ENCODE measurements around the gene FDCSP. TPM values are rescaled to one million over a fixed set of nuclear protein-coding genes. Genes with fewer than 3 reads are reported as not detected.
"Not testable (repeated sequence)": the region's sequence is repeated elsewhere in the genome, so short reads cannot be mapped to it uniquely, and the experiment has no call there.

FDCSP gene
- total and polyA plus RNA-seq, 4 donors = 0.87 to 6.0 TPM; not detected in 2

- Histone ChIP-seq H3K9me3 (ENCODE audit: control insufficient read depth in 4 of 4, insufficient read depth in 3 of 4, low read length in 3 of 4) (no peaks in the 10 kb centered on the region), H3K36me3 (ENCODE audit: control insufficient read depth in 4 of 4, insufficient read depth in 4 of 4, low read length in 4 of 4) (no peaks in the 10 kb centered on the region), H3K4me3 (no peak overlapping the region), H3K4me1 (ENCODE audit: control insufficient read depth in 5 of 5, insufficient read depth in 5 of 5, low read length in 5 of 5) (peaks cover 0 to 29% (median 0%) of the 10 kb centered on the region in 5 donors), H3K9ac (ENCODE audit: insufficient read depth in 1 of 2, low read length in 2 of 2) (no peak overlapping the region), H3K27me3 (ENCODE audit: control insufficient read depth in 3 of 3, insufficient read depth in 3 of 3, low read length in 2 of 3) (no peaks in the 10 kb centered on the region), H3K27ac (ENCODE audit: low read depth in 1 of 2, low read length in 1 of 2) (no peak overlapping the region)
- 51 to 92% methylated on average over 1 of the region's 1 CpG for WGBS, 2 donors
- no peak for TF ChIP-seq CTCF (IDR thresholded peaks at IDR 0.05; ENCODE audit: control extremely low read depth, extremely low read depth)
- ATAC-seq (ENCODE audit: insufficient read depth, low FRiP score) (no peak), DNase-seq (no peak)
Measured at GRCh38 chr4:70236125-70236524, 10.2 kb downstream of the FDCSP start.

GRCh38 chr4:70239131-70239883 is 13.4 kb downstream of the FDCSP start:
- 38 to 44% methylated on average over 3 of the region's 3 CpGs for WGBS, 2 donors
- TF ChIP-seq CTCF (IDR thresholded peaks at IDR 0.05; ENCODE audit: control extremely low read depth, extremely low read depth) = no peak
- DNase-seq (peak; percentile 12 to 75 (median 65)), ATAC-seq (ENCODE audit: insufficient read depth, low FRiP score) (no peak)
- no peaks in the 10 kb centered on the region for H3K27me3 ChIP-seq (ENCODE audit: control insufficient read depth in 3 of 3, insufficient read depth in 3 of 3, low read length in 2 of 3)
- H3K36me3 ChIP-seq (ENCODE audit: control insufficient read depth in 4 of 4, insufficient read depth in 4 of 4, low read length in 4 of 4) = no peaks in the 10 kb centered on the region
- H3K4me3 ChIP-seq = no peak overlapping the region
- no peaks in the 10 kb centered on the region for H3K9me3 ChIP-seq (ENCODE audit: control insufficient read depth in 4 of 4, insufficient read depth in 3 of 4, low read length in 3 of 4)
- no peak overlapping the region for H3K27ac ChIP-seq (ENCODE audit: low read depth in 1 of 2, low read length in 1 of 2)
- H3K9ac ChIP-seq (ENCODE audit: insufficient read depth in 1 of 2, low read length in 2 of 2) = no peak overlapping the region
- peaks cover 0 to 32% (median 0%) of the 10 kb centered on the region in 5 donors for H3K4me1 ChIP-seq (ENCODE audit: control insufficient read depth in 5 of 5, insufficient read depth in 5 of 5, low read length in 5 of 5)

- H3K27me3 ChIP-seq (ENCODE audit: control insufficient read depth in 3 of 3, insufficient read depth in 3 of 3, low read length in 2 of 3) = no peaks in the 10 kb centered on the region
- H3K4me1 ChIP-seq (ENCODE audit: control insufficient read depth in 5 of 5, insufficient read depth in 5 of 5, low read length in 5 of 5) = peaks cover 0 to 32% (median 0%) of the 10 kb centered on the region in 5 donors
- ATAC-seq (ENCODE audit: insufficient read depth, low FRiP score) (no peak), DNase-seq (peak; percentile 91 to 99 (median 99))
- no peak overlapping the region for H3K4me3 ChIP-seq
- TF ChIP-seq CTCF (IDR thresholded peaks at IDR 0.05; ENCODE audit: control extremely low read depth, extremely low read depth) = no peak
- no peaks in the 10 kb centered on the region for H3K9me3 ChIP-seq (ENCODE audit: control insufficient read depth in 4 of 4, insufficient read depth in 3 of 4, low read length in 3 of 4)
- H3K36me3 ChIP-seq (ENCODE audit: control insufficient read depth in 4 of 4, insufficient read depth in 4 of 4, low read length in 4 of 4) = no peaks in the 10 kb centered on the region
- H3K27ac ChIP-seq (ENCODE audit: low read depth in 1 of 2, low read length in 1 of 2) = no peak overlapping the region
- no peak overlapping the region for H3K9ac ChIP-seq (ENCODE audit: insufficient read depth in 1 of 2, low read length in 2 of 2)
- WGBS, 2 donors = 54 to 69% methylated on average over 5 of the region's 5 CpGs
Measured at GRCh38 chr4:70239884-70240591, 14.1 kb downstream of the FDCSP start.

- H3K36me3 ChIP-seq (ENCODE audit: control insufficient read depth in 4 of 4, insufficient read depth in 4 of 4, low read length in 4 of 4); H3K27me3 ChIP-seq (ENCODE audit: control insufficient read depth in 3 of 3, insufficient read depth in 3 of 3, low read length in 2 of 3); H3K9ac ChIP-seq (ENCODE audit: insufficient read depth in 1 of 2, low read length in 2 of 2); H3K4me3 ChIP-seq; ATAC-seq (ENCODE audit: insufficient read depth, low FRiP score); H3K27ac ChIP-seq (ENCODE audit: low read depth in 1 of 2, low read length in 1 of 2); H3K9me3 ChIP-seq (ENCODE audit: control insufficient read depth in 4 of 4, insufficient read depth in 3 of 4, low read length in 3 of 4); DNase-seq: not testable (repeated sequence)
- WGBS, 2 donors = 81 to 87% methylated on average over 3 of the region's 3 CpGs
- H3K4me1 ChIP-seq (ENCODE audit: control insufficient read depth in 5 of 5, insufficient read depth in 5 of 5, low read length in 5 of 5) = peaks cover 0 to 32% (median 0%) of the 10 kb centered on the region in 5 donors
Measured at GRCh38 chr4:70242297-70242696, 16.4 kb downstream of the FDCSP start, which contains the start of gene CSN3. CSN3 (plus strand) TSS chr4:70242597; CDS start chr4:70244820, 2,223 bp downstream.

Data from lung (tissue), 12 donors.